Fibroblast of villous mesenchyme (primary cell): ENCODE results near the gene CDK6. TPM values are rescaled to one million over a fixed set of nuclear protein-coding genes. Genes with fewer than 3 reads are reported as not detected.

Experiments
- DNase-seq: peaks from one replicate; pipeline ENCODE4 v3.0.0-alpha.2; 2010; ENCODE audit warnings: low read depth
- H3K4me3 ChIP-seq: 2 replicates; pipeline ENCODE4 v1.5.1; 2011; ENCODE audit warnings: low read depth, mild to moderate bottlenecking, low read length
- CTCF ChIP-seq: IDR thresholded peaks from 2 replicates; pipeline ENCODE4 v1.5.1; 2012; ENCODE audit warnings: low read depth, mild to moderate bottlenecking, low read length; ENCODE audit not compliant: insufficient read depth
- total RNA-seq: library from RNA; depleted of rRNA; stranded (reverse); fragments of >200 nt; gene quantifications from 2 replicates; pipeline ENCODE4 v1.2.3, GENCODE V29; 2012

Gene CDK6
- total RNA-seq, 1 donor: 30.7 TPM

GRCh38 chr7:92876836-92877235 is 40.5 kb upstream of the CDK6 start:
- DNase-seq: no peak
- TF ChIP-seq CTCF: no peak
- no peak overlapping the region for H3K4me3 ChIP-seq

- TF ChIP-seq CTCF: no peak
- H3K4me3 ChIP-seq: no peak overlapping the region
- DNase-seq: no peak
Observed at GRCh38 chr7:92875719-92876118, 39.3 kb upstream of the CDK6 start.

GRCh38 chr7:92875173-92875572 is 38.8 kb upstream of the CDK6 start:
- no peak overlapping the region for H3K4me3 ChIP-seq
- DNase-seq: no peak
- TF ChIP-seq CTCF: no peak

GRCh38 chr7:92874567-92874966 is 38.2 kb upstream of the CDK6 start:
- TF ChIP-seq CTCF: no peak
- no peak for DNase-seq
- no peak overlapping the region for H3K4me3 ChIP-seq

GRCh38 chr7:92873776-92874175 is 37.4 kb upstream of the CDK6 start:
- no peak for TF ChIP-seq CTCF
- DNase-seq: peak; percentile 43
- no peak overlapping the region for H3K4me3 ChIP-seq

GRCh38 chr7:92872701-92873100 is 36.3 kb upstream of the CDK6 start:
- no peak overlapping the region for H3K4me3 ChIP-seq
- no peak for TF ChIP-seq CTCF
- peak; percentile 10 for DNase-seq

- no peak for DNase-seq
- no peak for TF ChIP-seq CTCF
Observed at GRCh38 chr7:92868683-92869293, 32.4 kb upstream of the CDK6 start.

More at GRCh38 chr7:92868683-92869293, 32.4 kb upstream of the CDK6 start:
- no peak overlapping the region for H3K4me3 ChIP-seq
